Stimulated activated memory B cell treated with anti-CD40 and anti-IgM and Interleukin-4, amounts not matched to agents 10 μg/mL and 1 μg/mL and 100 μg/mL, for 72 hours (primary cell): ENCODE results near the gene PLCG2.
"Not testable (repeated sequence)": the region's sequence is repeated elsewhere in the genome, so short reads cannot be mapped to it uniquely, and the experiment has no call there.

Experiments used
- ATAC-seq: fragments of 150-1000 bp; cut with Tn5 transposase; 2 replicates; pipeline ENCODE4 v1.10.0; 2021
- H3K27ac Mint-ChIP-seq: one replicate; pipeline ENCODE4 v1.8.0; 2022; ENCODE audit warnings: mild to moderate bottlenecking, mixed read lengths
- H3K27me3 Mint-ChIP-seq: one replicate; pipeline ENCODE4 v1.8.0; 2022; ENCODE audit warnings: mixed read lengths
- H3K36me3 Mint-ChIP-seq: one replicate; pipeline ENCODE4 v1.8.0; 2022; ENCODE audit warnings: mixed read lengths
- H3K4me1 Mint-ChIP-seq: one replicate; pipeline ENCODE4 v1.8.0; 2022; ENCODE audit warnings: mixed read lengths
- H3K4me3 Mint-ChIP-seq: one replicate; pipeline ENCODE4 v1.8.0; 2022; ENCODE audit warnings: mild to moderate bottlenecking, moderate library complexity, mixed read lengths
- H3K9me3 Mint-ChIP-seq: one replicate; pipeline ENCODE4 v1.8.0; 2022; ENCODE audit warnings: mixed read lengths

Gene PLCG2

GRCh38 chr16:81923296-81923695, 144.2 kb downstream of the PLCG2 start:
- ATAC-seq = no peak
- H3K36me3 Mint-ChIP-seq = peaks cover 71% of the 10 kb centered on the region
- peaks cover 5% of the 10 kb centered on the region for H3K9me3 Mint-ChIP-seq
- H3K27ac Mint-ChIP-seq = no peak overlapping the region
- H3K4me3 Mint-ChIP-seq = no peak overlapping the region
- peaks cover 15% of the 10 kb centered on the region for H3K4me1 Mint-ChIP-seq
- H3K27me3 Mint-ChIP-seq = no peaks in the 10 kb centered on the region

- Mint-ChIP-seq H3K36me3 (peaks cover 71% of the 10 kb centered on the region), H3K27ac (no peak overlapping the region)
Observed at GRCh38 chr16:81925016-81925415, 145.9 kb downstream of the PLCG2 start.

GRCh38 chr16:81926036-81926435, 146.9 kb downstream of the PLCG2 start:
- Mint-ChIP-seq H3K27ac (peak overlapping the region; percentile 49), H3K4me1 (peaks cover 6% of the 10 kb centered on the region), H3K36me3 (peaks cover 66% of the 10 kb centered on the region), H3K27me3 (no peaks in the 10 kb centered on the region), H3K4me3 (no peak overlapping the region), H3K9me3 (no peaks in the 10 kb centered on the region)
- no peak for ATAC-seq

More at GRCh38 chr16:81925016-81925415, 145.9 kb downstream of the PLCG2 start:
- ATAC-seq = no peak
- Mint-ChIP-seq H3K4me3 (no peak overlapping the region), H3K9me3 (peaks cover 3% of the 10 kb centered on the region), H3K27me3 (no peaks in the 10 kb centered on the region), H3K4me1 (peaks cover 14% of the 10 kb centered on the region)

GRCh38 chr16:81927561-81928185, 148.6 kb downstream of the PLCG2 start:
- Mint-ChIP-seq H3K27ac (no peak overlapping the region), H3K4me1 (peaks cover 6% of the 10 kb centered on the region), H3K36me3 (peaks cover 80% of the 10 kb centered on the region), H3K9me3 (no peaks in the 10 kb centered on the region), H3K27me3 (no peaks in the 10 kb centered on the region), H3K4me3 (no peak overlapping the region)
- ATAC-seq = no peak

GRCh38 chr16:81928271-81928918, 149.3 kb downstream of the PLCG2 start:
- peak overlapping the region; percentile 24 for H3K27ac Mint-ChIP-seq
- H3K4me3 Mint-ChIP-seq = no peak overlapping the region
- H3K4me1 Mint-ChIP-seq = peaks cover 6% of the 10 kb centered on the region
- no peaks in the 10 kb centered on the region for H3K9me3 Mint-ChIP-seq
- H3K36me3 Mint-ChIP-seq = peaks cover 83% of the 10 kb centered on the region
- H3K27me3 Mint-ChIP-seq = no peaks in the 10 kb centered on the region
- ATAC-seq = no peak

GRCh38 chr16:81928975-81929374, 149.9 kb downstream of the PLCG2 start:
- H3K4me3 Mint-ChIP-seq = no peak overlapping the region
- H3K27me3 Mint-ChIP-seq = no peaks in the 10 kb centered on the region
- H3K4me1 Mint-ChIP-seq = peaks cover 11% of the 10 kb centered on the region
- H3K36me3 Mint-ChIP-seq = peaks cover 83% of the 10 kb centered on the region
- peaks cover 3% of the 10 kb centered on the region for H3K9me3 Mint-ChIP-seq
- ATAC-seq = peak; percentile 43
- H3K27ac Mint-ChIP-seq = peak overlapping the region; percentile 24

GRCh38 chr16:81929841-81930240, 150.8 kb downstream of the PLCG2 start:
- H3K4me1 Mint-ChIP-seq = peaks cover 14% of the 10 kb centered on the region
- H3K36me3 Mint-ChIP-seq = peaks cover 88% of the 10 kb centered on the region
- no peaks in the 10 kb centered on the region for H3K27me3 Mint-ChIP-seq
- peaks cover 5% of the 10 kb centered on the region for H3K9me3 Mint-ChIP-seq
- H3K4me3 Mint-ChIP-seq = no peak overlapping the region
- no peak overlapping the region for H3K27ac Mint-ChIP-seq
- ATAC-seq = no peak

GRCh38 chr16:81931927-81932326, 152.8 kb downstream of the PLCG2 start:
- Mint-ChIP-seq H3K27me3 (no peaks in the 10 kb centered on the region), H3K4me3 (no peak overlapping the region), H3K9me3 (peaks cover 5% of the 10 kb centered on the region), H3K27ac (no peak overlapping the region), H3K4me1 (peaks cover 14% of the 10 kb centered on the region), H3K36me3 (peaks cover 92% of the 10 kb centered on the region)
- ATAC-seq = no peak

GRCh38 chr16:81932668-81933067, 153.6 kb downstream of the PLCG2 start:
- H3K4me3 Mint-ChIP-seq = no peak overlapping the region

GRCh38 chr16:81933361-81933760, 154.3 kb downstream of the PLCG2 start:
- H3K27me3 Mint-ChIP-seq = no peaks in the 10 kb centered on the region
- H3K27ac Mint-ChIP-seq = peak overlapping the region; percentile 70
- H3K9me3 Mint-ChIP-seq = peaks cover 5% of the 10 kb centered on the region
- H3K4me3 Mint-ChIP-seq = no peak overlapping the region
- ATAC-seq = no peak
- peaks cover 14% of the 10 kb centered on the region for H3K4me1 Mint-ChIP-seq
- H3K36me3 Mint-ChIP-seq = peaks cover 83% of the 10 kb centered on the region

More at GRCh38 chr16:81932668-81933067, 153.6 kb downstream of the PLCG2 start:
- Mint-ChIP-seq H3K36me3 (peaks cover 90% of the 10 kb centered on the region), H3K9me3 (peaks cover 5% of the 10 kb centered on the region), H3K27me3 (no peaks in the 10 kb centered on the region), H3K4me1 (peaks cover 14% of the 10 kb centered on the region), H3K27ac (peak overlapping the region; percentile 36)
- ATAC-seq = no peak

GRCh38 chr16:81934711-81935110, 155.6 kb downstream of the PLCG2 start:
- not testable (repeated sequence) for H3K4me3 Mint-ChIP-seq, ATAC-seq, H3K9me3 Mint-ChIP-seq, H3K4me1 Mint-ChIP-seq, H3K27me3 Mint-ChIP-seq, H3K27ac Mint-ChIP-seq
- H3K36me3 Mint-ChIP-seq = peaks cover 79% of the 10 kb centered on the region

- peaks cover 5% of the 10 kb centered on the region for H3K9me3 Mint-ChIP-seq
- peaks cover 8% of the 10 kb centered on the region for H3K4me1 Mint-ChIP-seq
- peaks cover 82% of the 10 kb centered on the region for H3K36me3 Mint-ChIP-seq
- peak overlapping the region; percentile 53 for H3K27ac Mint-ChIP-seq
- no peak for ATAC-seq
- no peaks in the 10 kb centered on the region for H3K27me3 Mint-ChIP-seq
- no peak overlapping the region for H3K4me3 Mint-ChIP-seq
Observed at GRCh38 chr16:81936209-81937000, 157.3 kb downstream of the PLCG2 start.

- Mint-ChIP-seq H3K9me3 (peaks cover 5% of the 10 kb centered on the region), H3K27ac (peak overlapping the region; percentile 53), H3K4me1 (peaks cover 8% of the 10 kb centered on the region), H3K4me3 (no peak overlapping the region), H3K27me3 (no peaks in the 10 kb centered on the region), H3K36me3 (peaks cover 81% of the 10 kb centered on the region)
- no peak for ATAC-seq
Observed at GRCh38 chr16:81937305-81938038, 158.4 kb downstream of the PLCG2 start.

GRCh38 chr16:81938326-81939163, 159.5 kb downstream of the PLCG2 start:
- Mint-ChIP-seq H3K36me3 (peaks cover 81% of the 10 kb centered on the region), H3K4me1 (peaks cover 8% of the 10 kb centered on the region), H3K9me3 (peaks cover 5% of the 10 kb centered on the region), H3K27me3 (no peaks in the 10 kb centered on the region), H3K4me3 (no peak overlapping the region), H3K27ac (no peak overlapping the region)
- no peak for ATAC-seq
